C4-2B (cell line): ENCODE results near the gene CNRIP1.

Source experiments
- H3K27ac ChIP-seq: fragments of 450-650 bp; 2 replicates; pipeline ENCODE4 v1.5.1; 2017
- CTCF ChIP-seq: fragments of 450-650 bp; conservative IDR thresholded peaks from 2 replicates; pipeline ENCODE4 v1.5.1; 2017; ENCODE audit warnings: mild to moderate bottlenecking
- ZFX ChIP-seq: fragments of 450-650 bp; IDR thresholded peaks from 2 replicates; pipeline ENCODE4 v1.6.1; 2017

Gene CNRIP1

GRCh38 chr2:68319398-68320117 lies at the start of gene CNRIP1:
TSS of gene CNRIP1 (minus strand) at chr2:68319949. CDS start at chr2:68319400, 549 bp downstream.
- TF ChIP-seq CTCF (no peak), ZFX (no peak)
- no peak within 1 kb of the TSS for H3K27ac ChIP-seq

- no peak for TF ChIP-seq ZFX
- TF ChIP-seq CTCF = no peak
- H3K27ac ChIP-seq = no peak overlapping the region
Measured at GRCh38 chr2:68369337-68369734, 49.6 kb upstream of the CNRIP1 start.

- no peak overlapping the region for H3K27ac ChIP-seq
- TF ChIP-seq CTCF = no peak
- TF ChIP-seq ZFX = no peak
Measured at GRCh38 chr2:68368654-68369336, 49.0 kb upstream of the CNRIP1 start.

GRCh38 chr2:68367953-68368653 lies 48.4 kb upstream of the CNRIP1 start:
- no peak overlapping the region for H3K27ac ChIP-seq
- TF ChIP-seq ZFX (no peak), CTCF (no peak)

- H3K27ac ChIP-seq = no peak overlapping the region
- TF ChIP-seq ZFX = no peak
- TF ChIP-seq CTCF = no peak
Measured at GRCh38 chr2:68366083-68366560, 46.4 kb upstream of the CNRIP1 start.

- H3K27ac ChIP-seq = no peak within 1 kb of the TSS
- TF ChIP-seq ZFX = no peak
- no peak for TF ChIP-seq CTCF
Measured at GRCh38 chr2:68365087-68365486, 45.3 kb upstream of the CNRIP1 start, which contains the start of gene PLEK. TSS of gene PLEK (plus strand) at chr2:68365282. CDS start at chr2:68365352, 70 bp downstream.
